ENCODE measurements around the gene SMIM23. TPM values are rescaled to one million over a fixed set of nuclear protein-coding genes. Genes with fewer than 3 reads are reported as not detected.

Gene SMIM23
- total and polyA plus RNA-seq, 2 donors (not counting 3 experiments of a cell fraction or from before 2014, with no cell fraction given), result not detected

GRCh38 chr5:171744882-171745281, 40.7 kb upstream of the SMIM23 start:
- no peaks in the 10 kb centered on the region for H3K9me3 ChIP-seq (replicated peaks; ENCODE audit: control insufficient read depth, insufficient read depth, low read length)
- dilution Hi-C loops (cut with MboI; ENCODE audit: extremely low pct_ligation_motif_present, low sequenced_read_pairs), result no loop called here
- no peak overlapping the region for H3K4me3 ChIP-seq (replicated peaks in 1 of 3; ENCODE audit: insufficient read depth in 1 of 3, low read depth in 1 of 3, low read length in 3 of 3)
- no peak overlapping the region for H2AFZ ChIP-seq (ENCODE audit: low read depth, low read length)
- no peaks in the 10 kb centered on the region for H3K79me2 ChIP-seq (ENCODE audit: control insufficient read depth, insufficient read depth, low read length)
- intact Hi-C loops (cut with micrococcal nuclease), result no loop called here
- no peak overlapping the region for H3K9ac ChIP-seq (replicated peaks; ENCODE audit: extremely low read depth, insufficient read depth, low read length)
- CTCF ChIA-PET, result no interaction called here
- no peaks in the 10 kb centered on the region for H3K36me3 ChIP-seq (ENCODE audit: control insufficient read depth in 2 of 2, extremely low read depth in 1 of 2, insufficient read depth in 2 of 2, low read length in 2 of 2)
- BruUV-seq (replicated peaks), result no TSS peak
- no peak for FAIRE-seq
- H3K9me1 ChIP-seq (replicated peaks; ENCODE audit: control insufficient read depth, extremely low read depth, insufficient read depth, low read length), result no peaks in the 10 kb centered on the region
- TF ChIP-seq CTCF (IDR thresholded peaks at IDR 0.05; ENCODE audit: extremely low read depth in 1 of 2, insufficient read depth in 1 of 2, low read depth in 1 of 2, low read length in 2 of 2), result no peak
- H3K27ac ChIP-seq (ENCODE audit: insufficient read depth, low read depth, low read length), result no peak overlapping the region
- no peaks in the 10 kb centered on the region for H4K20me1 ChIP-seq (replicated peaks; ENCODE audit: control insufficient read depth, extremely low read depth, insufficient read depth, low read length)
- no peaks in the 10 kb centered on the region for H3K4me1 ChIP-seq (ENCODE audit: control insufficient read depth, extremely low read depth, insufficient read depth, low read length)
- no peak overlapping the region for H3K4me2 ChIP-seq (ENCODE audit: insufficient read depth, low read length)
- POLR2A ChIA-PET, result no interaction called here
- no peaks in the 10 kb centered on the region for H3K27me3 ChIP-seq (ENCODE audit: control insufficient read depth in 2 of 2, insufficient read depth in 2 of 2, low read length in 2 of 2)
- no peak for DNase-seq (ENCODE audit: low read depth, low spot score)

- dilution Hi-C loops (cut with MboI; ENCODE audit: extremely low pct_ligation_motif_present, low sequenced_read_pairs), result no loop called here
- POLR2A ChIA-PET, result no interaction called here
These were observed 40.0 kb upstream of the SMIM23 start for GRCh38 chr5:171745602-171746001.

More at GRCh38 chr5:171745602-171746001, 40.0 kb upstream of the SMIM23 start:
- Histone ChIP-seq H3K4me2 (ENCODE audit: insufficient read depth, low read length) (no peak overlapping the region), H3K9me3 (replicated peaks; ENCODE audit: control insufficient read depth, insufficient read depth, low read length) (no peaks in the 10 kb centered on the region), H4K20me1 (replicated peaks; ENCODE audit: control insufficient read depth, extremely low read depth, insufficient read depth, low read length) (no peaks in the 10 kb centered on the region), H3K4me3 (replicated peaks in 1 of 3; ENCODE audit: insufficient read depth in 1 of 3, low read depth in 1 of 3, low read length in 3 of 3) (no peak overlapping the region), H2AFZ (ENCODE audit: low read depth, low read length) (no peak overlapping the region), H3K79me2 (ENCODE audit: control insufficient read depth, insufficient read depth, low read length) (no peaks in the 10 kb centered on the region), H3K9me1 (replicated peaks; ENCODE audit: control insufficient read depth, extremely low read depth, insufficient read depth, low read length) (no peaks in the 10 kb centered on the region), H3K27me3 (ENCODE audit: control insufficient read depth in 2 of 2, insufficient read depth in 2 of 2, low read length in 2 of 2) (no peaks in the 10 kb centered on the region), H3K36me3 (ENCODE audit: control insufficient read depth in 2 of 2, extremely low read depth in 1 of 2, insufficient read depth in 2 of 2, low read length in 2 of 2) (no peaks in the 10 kb centered on the region), H3K27ac (ENCODE audit: insufficient read depth, low read depth, low read length) (no peak overlapping the region), H3K4me1 (ENCODE audit: control insufficient read depth, extremely low read depth, insufficient read depth, low read length) (peaks cover under 1% of the 10 kb centered on the region), H3K9ac (replicated peaks; ENCODE audit: extremely low read depth, insufficient read depth, low read length) (no peak overlapping the region)
- CTCF ChIA-PET, result no interaction called here
- FAIRE-seq (no peak), DNase-seq (ENCODE audit: low read depth, low spot score) (no peak)
- BruUV-seq (replicated peaks), result no TSS peak
- intact Hi-C loops (cut with micrococcal nuclease), result no loop called here
- no peak for TF ChIP-seq JUN (IDR thresholded peaks at IDR 0.05; ENCODE audit: borderline replicate concordance, insufficient read depth, insufficient read length, low read depth)
- no peak for TF ChIP-seq FOS (IDR thresholded peaks at IDR 0.05; ENCODE audit: borderline replicate concordance, insufficient read depth, low read length)
- no peak for TF ChIP-seq EZH2 (IDR thresholded peaks at IDR 0.05; ENCODE audit: borderline replicate concordance, low read depth, low read length, severe bottlenecking)
- no peak for TF ChIP-seq MAX (IDR thresholded peaks at IDR 0.05; ENCODE audit: insufficient read depth, insufficient read length)
- no peak for TF ChIP-seq POLR2AphosphoS5 (IDR thresholded peaks at IDR 0.05; ENCODE audit: insufficient read depth, low read depth, low read length)
- no peak for TF ChIP-seq POLR2A (IDR thresholded peaks at IDR 0.05; ENCODE audit: low read depth, low read length)
- TF ChIP-seq MYC (IDR thresholded peaks at IDR 0.05; ENCODE audit: low read depth, low read length), result no peak
